Measurements from ENCODE around the gene PER2. TPM values are rescaled to one million over a fixed set of nuclear protein-coding genes. Genes with fewer than 3 reads are reported as not detected.
A peak's percentile ranks its signal among the peaks of the same experiment; 100 is the strongest.

PER2 gene
- total and polyA plus RNA-seq, 2 of the 13 experiments (the other 11 are each of a cell fraction or from before 2014, with no cell fraction given), result 5.1 to 9.4 TPM

DNA sequence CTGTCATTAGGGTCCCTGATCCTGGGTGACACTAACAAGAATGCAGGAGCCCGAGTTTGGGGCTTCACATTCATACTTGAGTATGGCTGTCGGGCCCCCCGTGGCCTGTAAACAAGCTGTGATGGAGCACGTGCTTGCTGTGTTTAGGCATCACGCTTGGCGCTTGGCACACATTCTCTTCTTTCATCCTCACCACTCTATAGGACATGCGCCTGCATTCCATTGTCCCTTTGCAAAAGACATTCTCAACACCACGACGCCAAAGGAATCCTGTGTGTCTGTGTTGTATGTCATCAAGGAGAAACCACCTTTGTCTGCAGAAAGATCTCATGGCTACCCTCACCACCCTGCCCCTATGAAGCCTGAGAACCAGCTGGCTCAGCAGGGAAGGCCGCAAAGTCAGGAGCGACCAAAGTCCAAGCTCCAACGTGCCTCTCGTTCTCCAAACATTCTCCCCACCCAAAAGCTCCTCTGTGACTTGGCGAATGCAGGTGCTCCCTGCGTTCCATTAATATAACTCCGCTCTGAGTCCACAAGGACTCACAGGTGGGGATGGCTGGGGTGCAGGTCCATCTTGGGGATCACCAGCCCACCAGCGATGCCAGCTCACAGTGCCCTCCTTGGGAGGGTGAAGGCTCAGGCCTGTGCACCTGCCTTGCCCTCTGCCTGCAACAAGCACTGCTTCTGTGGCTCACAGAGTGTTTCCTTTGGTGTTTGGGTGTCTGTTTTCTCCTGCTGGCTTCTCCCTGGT, 6.2 kb upstream of the PER2 start (continued):
- no peak for TF ChIP-seq ZNF138 (CRISPR knock-in tag; IDR thresholded peaks at IDR 0.05; ENCODE audit: low read depth)
- peak; percentile 84; the same call in 1 of the 2 replicates for TF ChIP-seq TIGD3 (CRISPR knock-in tag; IDR thresholded peaks at IDR 0.05; ENCODE audit: borderline replicate concordance)
- TF ChIP-seq, protein P1, sequence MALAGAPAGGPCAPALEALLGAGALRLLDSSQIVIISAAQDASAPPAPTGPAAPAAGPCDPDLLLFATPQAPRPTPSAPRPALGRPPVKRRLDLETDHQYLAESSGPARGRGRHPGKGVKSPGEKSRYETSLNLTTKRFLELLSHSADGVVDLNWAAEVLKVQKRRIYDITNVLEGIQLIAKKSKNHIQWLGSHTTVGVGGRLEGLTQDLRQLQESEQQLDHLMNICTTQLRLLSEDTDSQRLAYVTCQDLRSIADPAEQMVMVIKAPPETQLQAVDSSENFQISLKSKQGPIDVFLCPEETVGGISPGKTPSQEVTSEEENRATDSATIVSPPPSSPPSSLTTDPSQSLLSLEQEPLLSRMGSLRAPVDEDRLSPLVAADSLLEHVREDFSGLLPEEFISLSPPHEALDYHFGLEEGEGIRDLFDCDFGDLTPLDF (CRISPR knock-in tag; IDR thresholded peaks at IDR 0.05), result no peak
- TF ChIP-seq RFX1 (IDR thresholded peaks at IDR 0.05), result no peak
- TF ChIP-seq POLR2AphosphoS5 (IDR thresholded peaks at IDR 0.05; ENCODE audit: low read depth, low read length), result no peak
- no peak; the same call in none of the 2 replicates for TF ChIP-seq TGIF2 (CRISPR knock-in tag; IDR thresholded peaks at IDR 0.05)
- TF ChIP-seq, protein P2, sequence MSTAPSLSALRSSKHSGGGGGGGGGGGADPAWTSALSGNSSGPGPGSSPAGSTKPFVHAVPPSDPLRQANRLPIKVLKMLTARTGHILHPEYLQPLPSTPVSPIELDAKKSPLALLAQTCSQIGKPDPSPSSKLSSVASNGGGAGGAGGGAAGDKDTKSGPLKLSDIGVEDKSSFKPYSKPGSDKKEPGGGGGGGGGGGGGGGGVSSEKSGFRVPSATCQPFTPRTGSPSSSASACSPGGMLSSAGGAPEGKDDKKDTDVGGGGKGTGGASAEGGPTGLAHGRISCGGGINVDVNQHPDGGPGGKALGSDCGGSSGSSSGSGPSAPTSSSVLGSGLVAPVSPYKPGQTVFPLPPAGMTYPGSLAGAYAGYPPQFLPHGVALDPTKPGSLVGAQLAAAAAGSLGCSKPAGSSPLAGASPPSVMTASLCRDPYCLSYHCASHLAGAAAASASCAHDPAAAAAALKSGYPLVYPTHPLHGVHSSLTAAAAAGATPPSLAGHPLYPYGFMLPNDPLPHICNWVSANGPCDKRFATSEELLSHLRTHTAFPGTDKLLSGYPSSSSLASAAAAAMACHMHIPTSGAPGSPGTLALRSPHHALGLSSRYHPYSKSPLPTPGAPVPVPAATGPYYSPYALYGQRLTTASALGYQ (CRISPR knock-in tag; IDR thresholded peaks at IDR 0.05), result no peak
- peak; percentile 71; the same call in 1 of the 2 replicates for TF ChIP-seq ZNF331 (CRISPR knock-in tag; IDR thresholded peaks at IDR 0.05)
- TF ChIP-seq, protein P3, sequence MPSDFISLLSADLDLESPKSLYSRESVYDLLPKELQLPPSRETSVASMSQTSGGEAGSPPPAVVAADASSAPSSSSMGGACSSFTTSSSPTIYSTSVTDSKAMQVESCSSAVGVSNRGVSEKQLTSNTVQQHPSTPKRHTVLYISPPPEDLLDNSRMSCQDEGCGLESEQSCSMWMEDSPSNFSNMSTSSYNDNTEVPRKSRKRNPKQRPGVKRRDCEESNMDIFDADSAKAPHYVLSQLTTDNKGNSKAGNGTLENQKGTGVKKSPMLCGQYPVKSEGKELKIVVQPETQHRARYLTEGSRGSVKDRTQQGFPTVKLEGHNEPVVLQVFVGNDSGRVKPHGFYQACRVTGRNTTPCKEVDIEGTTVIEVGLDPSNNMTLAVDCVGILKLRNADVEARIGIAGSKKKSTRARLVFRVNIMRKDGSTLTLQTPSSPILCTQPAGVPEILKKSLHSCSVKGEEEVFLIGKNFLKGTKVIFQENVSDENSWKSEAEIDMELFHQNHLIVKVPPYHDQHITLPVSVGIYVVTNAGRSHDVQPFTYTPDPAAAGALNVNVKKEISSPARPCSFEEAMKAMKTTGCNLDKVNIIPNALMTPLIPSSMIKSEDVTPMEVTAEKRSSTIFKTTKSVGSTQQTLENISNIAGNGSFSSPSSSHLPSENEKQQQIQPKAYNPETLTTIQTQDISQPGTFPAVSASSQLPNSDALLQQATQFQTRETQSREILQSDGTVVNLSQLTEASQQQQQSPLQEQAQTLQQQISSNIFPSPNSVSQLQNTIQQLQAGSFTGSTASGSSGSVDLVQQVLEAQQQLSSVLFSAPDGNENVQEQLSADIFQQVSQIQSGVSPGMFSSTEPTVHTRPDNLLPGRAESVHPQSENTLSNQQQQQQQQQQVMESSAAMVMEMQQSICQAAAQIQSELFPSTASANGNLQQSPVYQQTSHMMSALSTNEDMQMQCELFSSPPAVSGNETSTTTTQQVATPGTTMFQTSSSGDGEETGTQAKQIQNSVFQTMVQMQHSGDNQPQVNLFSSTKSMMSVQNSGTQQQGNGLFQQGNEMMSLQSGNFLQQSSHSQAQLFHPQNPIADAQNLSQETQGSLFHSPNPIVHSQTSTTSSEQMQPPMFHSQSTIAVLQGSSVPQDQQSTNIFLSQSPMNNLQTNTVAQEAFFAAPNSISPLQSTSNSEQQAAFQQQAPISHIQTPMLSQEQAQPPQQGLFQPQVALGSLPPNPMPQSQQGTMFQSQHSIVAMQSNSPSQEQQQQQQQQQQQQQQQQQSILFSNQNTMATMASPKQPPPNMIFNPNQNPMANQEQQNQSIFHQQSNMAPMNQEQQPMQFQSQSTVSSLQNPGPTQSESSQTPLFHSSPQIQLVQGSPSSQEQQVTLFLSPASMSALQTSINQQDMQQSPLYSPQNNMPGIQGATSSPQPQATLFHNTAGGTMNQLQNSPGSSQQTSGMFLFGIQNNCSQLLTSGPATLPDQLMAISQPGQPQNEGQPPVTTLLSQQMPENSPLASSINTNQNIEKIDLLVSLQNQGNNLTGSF (CRISPR knock-in tag; IDR thresholded peaks at IDR 0.05), result no peak
- TF ChIP-seq ZFP82 (CRISPR knock-in tag; IDR thresholded peaks at IDR 0.05; ENCODE audit: borderline replicate concordance), result no peak
- no peak for TF ChIP-seq PTBP1 (IDR thresholded peaks at IDR 0.05; ENCODE audit: low read depth, low read length, poor library complexity, severe bottlenecking)
- no peak for TF ChIP-seq ZNF761 (CRISPR knock-in tag; conservative IDR thresholded peaks at IDR 0.05)
- no peak for TF ChIP-seq ZNF660 (CRISPR knock-in tag; IDR thresholded peaks at IDR 0.05; ENCODE audit: borderline replicate concordance, low read depth)
- peak; percentile 71 for TF ChIP-seq ZNF781 (CRISPR knock-in tag; IDR thresholded peaks at IDR 0.05; ENCODE audit: borderline replicate concordance, not compliant biosample characterization)
- 0 out of 2 replicates have a peak, but pooled peaks have one; percentile 53 for TF ChIP-seq ZC3H13 (CRISPR knock-in tag; IDR thresholded peaks at IDR 0.05)
- TF ChIP-seq ZNF619 (CRISPR knock-in tag; IDR thresholded peaks at IDR 0.05), result peak; percentile 70; the same call in 1 of the 2 replicates
- TF ChIP-seq TOE1 (CRISPR knock-in tag; IDR thresholded peaks at IDR 0.05), result no peak
- TF ChIP-seq IRX3 (CRISPR knock-in tag; IDR thresholded peaks at IDR 0.05; ENCODE audit: borderline replicate concordance, low read depth), result no peak
- 0 out of 2 replicates have a peak, but pooled peaks have one; percentile 51 for TF ChIP-seq ZNF552 (CRISPR knock-in tag; IDR thresholded peaks at IDR 0.05; ENCODE audit: borderline replicate concordance)
- no peak for TF ChIP-seq ZNF703 (CRISPR knock-in tag; IDR thresholded peaks at IDR 0.05; ENCODE audit: borderline replicate concordance)
